Stromal cell of bone marrow (primary cell): ENCODE data around the gene ARHGAP24.

ENCODE experiments used
- DNase-seq: peaks from one replicate; pipeline ENCODE4 v3.0.0-alpha.2; 2012; ENCODE audit warnings: low read depth

ARHGAP24 gene

DNA sequence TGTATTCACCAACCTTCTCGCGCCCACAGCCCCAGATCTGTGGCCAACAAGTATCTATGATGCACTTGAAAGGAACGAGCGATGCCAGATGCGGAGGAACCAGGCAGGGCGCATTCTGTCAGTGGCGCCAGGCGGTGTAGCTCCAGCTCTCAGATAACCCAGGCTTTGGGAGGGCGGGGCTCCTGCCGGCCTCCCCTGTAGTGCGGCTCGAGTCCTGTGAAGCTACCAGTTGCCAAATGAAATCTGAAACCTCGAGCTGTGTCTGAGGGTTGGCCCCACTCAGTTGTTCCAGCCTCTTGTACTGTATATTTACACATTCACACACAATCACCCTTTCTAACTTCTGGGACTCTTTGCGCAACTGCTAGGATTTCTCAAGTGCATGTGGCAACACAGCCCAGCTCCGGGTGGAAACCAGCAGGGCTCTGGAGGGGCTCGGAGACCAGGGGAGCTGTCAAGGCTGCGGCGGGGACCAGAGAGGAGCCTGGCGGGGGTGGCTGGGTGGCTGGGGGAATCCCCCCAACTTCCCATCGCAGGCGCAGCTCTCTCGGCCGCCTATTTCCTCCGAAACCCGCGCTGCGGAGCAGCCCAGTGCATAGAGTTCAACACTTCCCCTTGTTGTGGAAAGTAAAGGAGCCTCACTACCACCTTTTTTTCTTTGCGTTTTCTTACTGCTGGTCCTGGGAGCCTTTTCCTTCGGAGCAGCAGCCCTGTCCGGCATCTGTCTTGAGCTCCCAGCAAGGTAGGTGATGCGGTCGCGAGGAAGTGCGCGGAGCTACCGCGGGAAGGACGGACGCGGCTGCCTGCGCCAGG lies at the start of gene ARHGAP24:
TSS of gene ARHGAP24 (plus strand) at position 333 of the 813 bp plus-strand sequence.
- peak; percentile 94 for DNase-seq

DNA sequence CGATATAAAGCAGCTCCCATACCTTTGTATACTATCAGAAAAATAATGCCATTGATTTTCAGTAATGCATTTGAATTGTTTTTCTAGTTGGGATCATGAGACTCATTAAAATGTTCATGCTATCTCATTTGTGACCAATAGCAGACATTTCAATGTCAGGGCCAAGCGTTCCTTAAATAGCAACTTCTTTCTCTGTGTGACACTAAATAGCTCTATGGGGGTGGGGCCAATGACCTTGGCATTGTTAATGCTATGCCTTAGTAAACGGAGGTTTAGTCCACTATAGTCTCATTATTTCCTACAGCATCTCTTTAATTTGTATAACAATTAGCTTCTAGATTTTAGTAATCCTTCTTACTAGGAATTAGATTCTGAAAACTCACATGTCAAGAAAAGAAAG lies 48.6 kb upstream of the ARHGAP24 start:
- no peak for DNase-seq

- no peak for DNase-seq
Measured at GRCh38 chr4:85427123-85427522, 47.8 kb upstream of the ARHGAP24 start.

DNA sequence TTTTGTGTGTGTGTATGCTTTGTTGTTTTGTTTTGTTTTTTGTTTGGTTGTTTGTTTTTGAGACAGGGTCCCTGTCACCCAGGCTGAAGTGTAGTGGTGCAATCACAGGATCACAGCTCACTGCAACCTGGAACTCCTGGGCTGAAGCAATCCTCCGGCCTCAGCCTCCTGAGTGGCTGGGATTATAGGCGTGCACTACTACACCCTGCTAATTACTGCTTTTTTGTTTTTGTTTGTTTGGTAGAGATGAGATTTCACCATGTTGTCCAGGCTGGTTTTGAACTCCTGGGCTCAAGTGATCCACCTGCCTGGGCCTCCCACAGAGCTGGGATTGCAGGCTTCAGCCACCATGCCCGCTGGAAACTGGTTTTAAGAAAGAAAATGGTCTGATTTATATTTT lies 44.7 kb upstream of the ARHGAP24 start:
- DNase-seq, result no peak

DNA sequence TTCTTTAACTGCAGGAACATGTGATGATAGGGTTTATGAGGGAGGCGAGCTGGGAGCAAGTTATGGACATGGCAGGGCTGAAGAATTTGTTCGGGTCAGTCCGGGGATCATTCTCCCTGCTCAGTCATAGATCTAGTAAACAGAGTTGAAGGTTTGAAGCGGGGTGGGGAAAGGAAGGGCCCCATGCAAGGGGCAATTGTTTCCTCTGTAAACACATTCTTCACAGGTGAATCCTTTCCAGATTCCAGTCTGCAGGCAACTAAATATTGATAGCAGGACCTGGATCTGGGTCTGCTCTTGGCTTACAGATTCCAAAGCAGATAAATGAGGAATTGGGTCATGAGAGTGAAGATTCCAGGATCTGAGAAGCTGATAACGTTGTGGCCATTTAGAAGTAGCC lies 44.3 kb upstream of the ARHGAP24 start:
- DNase-seq, result no peak

DNA sequence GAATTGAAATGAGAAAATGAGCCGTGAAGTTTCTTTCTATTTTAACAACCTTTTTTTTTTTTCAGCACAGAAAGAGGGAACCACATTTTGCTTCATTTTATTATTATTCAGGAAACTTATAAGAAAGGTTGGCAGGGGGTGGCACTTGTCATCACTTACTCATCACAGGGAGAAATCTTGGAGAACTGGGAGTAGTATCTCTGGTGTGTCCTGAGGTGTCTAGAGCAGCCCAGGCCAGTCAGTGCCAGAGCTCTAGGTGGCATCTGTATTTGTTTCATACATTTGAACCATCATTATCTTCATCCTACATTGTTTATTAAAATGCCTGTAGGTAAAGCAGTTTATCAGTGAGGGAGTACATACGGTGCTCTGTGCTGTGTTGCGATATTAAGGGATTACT lies 43.8 kb upstream of the ARHGAP24 start:
- DNase-seq, result no peak

GRCh38 chr4:85431881-85432485 lies 43.0 kb upstream of the ARHGAP24 start:
- DNase-seq, result no peak

DNA sequence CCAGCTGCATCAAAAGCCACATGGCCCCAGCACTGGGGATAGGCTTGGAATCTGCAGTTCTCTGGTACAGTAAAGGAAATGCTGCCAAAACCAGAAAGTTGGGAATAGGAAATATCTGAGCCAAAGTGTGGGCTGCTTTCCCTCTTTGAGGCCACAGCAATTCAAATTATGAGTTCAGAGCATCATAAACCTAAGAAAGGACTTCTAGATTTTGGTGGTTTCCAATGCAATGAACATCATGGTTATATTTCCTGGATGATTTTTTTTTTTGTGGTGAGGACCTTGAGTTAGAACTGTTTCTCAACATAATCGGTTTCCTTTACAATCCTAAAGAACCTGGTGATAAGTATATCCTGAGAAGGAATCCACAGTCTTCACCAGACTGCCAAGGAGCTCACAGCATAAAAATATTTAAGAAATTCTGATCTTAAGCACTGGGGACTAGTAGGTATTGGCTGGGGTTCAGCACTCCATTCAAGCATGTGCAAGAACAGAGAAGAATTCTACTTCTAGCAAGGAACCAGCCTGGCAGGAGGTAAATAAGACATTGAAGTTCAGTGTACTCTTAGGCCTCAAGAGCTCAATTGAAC lies 29.8 kb upstream of the ARHGAP24 start:
- DNase-seq, result peak; percentile 32

- DNase-seq, result no peak
Measured at GRCh38 chr4:85446141-85446861, 28.6 kb upstream of the ARHGAP24 start.

GRCh38 chr4:85448906-85449890 lies 25.8 kb upstream of the ARHGAP24 start:
- no peak for DNase-seq

DNA sequence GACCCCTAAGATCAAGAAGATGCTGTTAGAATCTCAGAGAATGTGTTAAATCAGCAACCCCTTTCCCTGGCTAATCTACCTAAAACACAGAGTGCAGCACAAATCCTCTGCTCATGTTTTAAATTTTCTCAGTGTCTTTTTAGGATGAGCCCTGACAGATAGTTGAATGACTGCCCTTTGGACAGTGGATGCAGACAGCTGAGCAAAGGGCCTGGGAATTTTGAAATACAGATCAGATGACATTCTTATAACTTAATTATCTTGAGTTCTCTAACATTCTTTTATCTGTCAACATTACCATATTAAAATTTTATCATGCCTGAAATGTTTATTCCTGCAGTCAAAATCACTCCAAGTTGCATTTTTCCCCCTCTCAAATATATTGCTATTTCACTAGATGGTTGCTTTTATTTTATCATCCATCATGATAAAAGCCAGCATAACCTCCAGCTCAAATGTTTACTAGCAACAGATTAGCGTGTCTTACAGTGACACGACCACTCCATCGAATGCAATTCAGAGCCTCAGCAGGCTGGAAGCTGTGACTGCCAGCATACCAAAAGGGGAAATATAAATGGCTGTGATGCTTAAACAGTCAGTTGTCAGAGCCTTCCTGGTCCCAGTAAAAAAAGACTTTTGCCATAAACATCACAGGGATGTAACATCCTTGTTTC lies 22.8 kb upstream of the ARHGAP24 start:
- DNase-seq, result no peak

DNA sequence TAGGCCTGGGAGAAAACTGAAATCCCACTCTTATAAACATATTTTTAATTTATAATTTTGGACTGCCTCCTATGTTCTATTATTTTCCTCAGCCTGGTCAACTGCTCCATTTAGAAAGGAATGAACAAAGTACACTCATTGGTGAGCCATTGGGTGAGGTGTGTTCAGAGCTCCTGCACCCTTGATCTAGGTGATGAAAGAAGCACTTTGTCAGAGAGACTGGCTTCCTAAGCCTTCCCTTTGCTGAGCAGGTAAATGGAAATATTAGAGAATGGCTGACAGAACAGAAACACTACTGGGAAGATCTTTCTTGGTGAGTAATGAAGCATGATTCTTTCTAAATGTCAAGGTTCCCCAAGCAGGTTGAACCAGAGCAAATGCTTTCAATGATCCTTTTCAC lies 19.0 kb upstream of the ARHGAP24 start:
- DNase-seq, result no peak

GRCh38 chr4:85457752-85458467 lies 17.0 kb upstream of the ARHGAP24 start:
- no peak for DNase-seq

GRCh38 chr4:85459736-85460135 lies 15.2 kb upstream of the ARHGAP24 start:
- no peak for DNase-seq

DNA sequence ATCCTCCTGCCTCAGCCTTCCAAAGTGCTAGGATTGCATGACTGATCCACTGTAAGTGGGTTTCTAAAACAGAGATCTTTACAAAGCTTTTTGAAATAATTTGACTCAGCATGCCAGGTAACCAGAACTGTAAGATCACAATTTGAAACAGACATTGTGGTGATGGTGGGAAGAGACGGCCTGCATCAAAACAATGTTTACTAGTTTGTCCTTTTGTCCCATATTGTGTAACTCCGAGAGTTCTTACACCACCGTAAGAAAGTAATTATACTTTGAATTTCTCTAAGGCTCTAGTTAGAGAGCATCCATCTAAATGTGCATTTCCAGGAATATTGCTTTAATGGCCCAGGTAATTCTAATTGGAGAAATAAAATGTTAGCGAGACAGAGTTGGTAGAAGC lies 594 bp upstream of the ARHGAP24 start:
- no peak for DNase-seq

DNA sequence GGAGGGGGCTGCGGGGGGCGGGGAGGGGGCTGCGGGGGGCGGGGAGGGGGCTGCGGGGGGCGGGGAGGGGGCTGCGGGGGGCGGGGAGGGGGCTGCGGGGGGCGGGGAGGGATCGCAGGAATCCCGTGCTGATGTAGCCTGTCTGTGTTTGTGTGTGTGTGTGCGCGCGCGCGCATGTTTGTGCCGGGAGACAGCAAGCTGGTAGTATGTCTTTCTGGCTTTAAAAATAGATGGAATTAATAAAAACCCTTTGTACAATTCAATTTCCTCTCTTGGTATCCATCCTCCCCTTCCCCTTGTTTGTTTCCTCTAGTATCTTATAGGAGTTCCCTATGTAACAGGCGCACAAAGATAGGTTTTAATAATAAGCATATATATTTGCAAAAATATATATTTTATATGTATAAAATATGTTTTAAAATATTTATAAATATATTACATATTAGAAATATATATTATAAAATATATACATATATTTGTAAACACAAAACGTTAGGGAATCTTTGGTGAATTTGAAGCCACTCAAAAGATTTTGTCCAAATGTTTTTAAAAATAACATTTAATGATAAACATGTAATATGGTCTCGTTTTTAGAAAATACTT lies 782 bp downstream of the ARHGAP24 start:
- DNase-seq, result no peak

DNA sequence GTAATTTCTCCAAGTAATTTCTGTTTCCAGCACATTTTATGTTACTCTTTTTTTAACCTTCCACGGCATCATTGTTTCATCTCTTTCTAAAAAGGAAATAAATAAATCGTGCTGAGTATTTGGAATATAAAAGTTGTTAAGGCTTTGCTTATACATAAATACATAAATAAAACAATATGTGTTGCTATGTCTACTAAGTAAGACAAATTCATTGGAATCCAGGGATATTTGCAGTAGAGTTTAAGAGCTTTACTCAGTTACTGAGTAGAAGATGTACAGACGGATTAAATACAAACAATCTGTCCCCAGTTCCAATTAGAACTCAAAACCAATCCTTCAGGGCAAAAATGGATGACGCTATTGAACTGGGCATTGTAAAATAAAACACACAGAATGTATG lies 1.4 kb downstream of the ARHGAP24 start:
- no peak for DNase-seq

DNA sequence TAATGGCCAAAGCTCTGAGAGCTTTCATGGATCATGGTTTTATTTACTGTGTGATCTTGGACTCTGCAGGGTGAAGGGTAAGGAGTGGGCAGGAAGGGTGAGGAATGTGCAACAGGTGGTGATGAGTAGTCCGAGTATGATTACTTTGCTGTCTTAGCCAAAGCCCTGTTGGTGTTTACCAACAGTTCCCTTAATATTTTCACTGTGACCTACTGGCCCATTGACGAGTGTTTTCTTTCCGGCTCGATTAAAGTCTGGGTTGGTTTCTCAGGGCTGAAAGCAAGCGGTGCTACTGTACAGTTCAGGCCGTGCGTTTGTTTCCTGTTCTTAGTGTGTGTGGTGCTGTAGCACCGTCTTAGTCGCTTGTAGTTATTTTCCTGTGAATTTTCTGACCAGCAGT lies 2.6 kb downstream of the ARHGAP24 start:
- no peak for DNase-seq

DNA sequence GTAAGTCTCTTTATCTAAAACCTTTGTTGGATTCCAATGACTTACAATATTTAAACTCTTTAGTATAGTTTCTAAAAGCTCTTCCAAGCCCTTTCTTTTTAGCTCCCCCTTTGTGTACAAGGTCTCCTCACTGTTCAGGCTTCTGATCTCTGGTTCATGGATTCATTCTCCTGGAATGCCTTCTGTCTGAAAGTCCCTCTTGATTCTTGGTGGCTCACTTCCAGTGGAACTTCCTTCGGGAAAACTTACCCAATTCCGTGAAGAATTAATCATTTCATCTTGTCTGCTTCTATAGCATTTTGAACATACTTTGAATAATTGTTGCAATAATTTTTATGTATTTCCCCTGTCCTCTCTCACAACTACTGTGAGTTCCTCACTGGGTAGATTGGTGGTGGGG lies 3.6 kb downstream of the ARHGAP24 start:
- DNase-seq, result no peak
